Measurements from ENCODE around the gene RNF19B. TPM values are rescaled to one million over a fixed set of nuclear protein-coding genes. Genes with fewer than 3 reads are reported as not detected.
A peak's percentile ranks its signal among the peaks of the same experiment; 100 is the strongest.

RNF19B gene
- total RNA-seq, 1 donor from 2014 or later = 29.7 TPM

GRCh38 chr1:32939655-32940371 lies 24.8 kb downstream of the RNF19B start:
- Histone ChIP-seq H2AFZ (ENCODE audit: low read depth, low read length) (no peak overlapping the region), H3K9ac (ENCODE audit: low read length) (no peak overlapping the region), H3K36me3 (ENCODE audit: insufficient read depth, low read length) (peaks cover 19% of the 10 kb centered on the region), H3K4me2 (ENCODE audit: low read length) (peak overlapping the region; percentile 18), H3K4me3 (ENCODE audit: insufficient read depth, low read depth, low read length) (no peak overlapping the region), H3K79me2 (ENCODE audit: insufficient read depth, low read length) (no peaks in the 10 kb centered on the region), H4K20me1 (ENCODE audit: insufficient read depth, low read length) (peaks cover 8% of the 10 kb centered on the region), H3K27ac (ENCODE audit: low read depth, low read length) (no peak overlapping the region), H3K27me3 (ENCODE audit: insufficient read depth, low read length) (no peaks in the 10 kb centered on the region), H3K9me3 (ENCODE audit: insufficient read depth, low read depth, low read length) (no peaks in the 10 kb centered on the region), H3K4me1 (ENCODE audit: insufficient read depth, low read length) (peaks cover 8% of the 10 kb centered on the region)
- peaks cover 17% of the 10 kb centered on the region for H3K4me1 Mint-ChIP-seq (ENCODE audit: low read depth, unreplicated experiment)
- peaks cover 29% of the 10 kb centered on the region for H3K36me3 Mint-ChIP-seq (ENCODE audit: low read depth, unreplicated experiment)
- no peaks in the 10 kb centered on the region for H3K27me3 Mint-ChIP-seq (ENCODE audit: low read depth, unreplicated experiment)
- H3K4me3 Mint-ChIP-seq (ENCODE audit: unreplicated experiment) = no peak overlapping the region
- H3K27ac Mint-ChIP-seq (ENCODE audit: unreplicated experiment) = peak overlapping the region; percentile 83
- no peak for TF ChIP-seq CTCF (IDR thresholded peaks at IDR 0.05; ENCODE audit: insufficient read depth, low read depth, low read length)
- TF ChIP-seq EZH2 (IDR thresholded peaks at IDR 0.05; ENCODE audit: insufficient read depth, low read length) = no peak
- FAIRE-seq (no peak), DNase-seq (ENCODE audit: low read depth) (peak; percentile 93)
- no peaks in the 10 kb centered on the region for H3K9me3 Mint-ChIP-seq (ENCODE audit: unreplicated experiment)

DNA sequence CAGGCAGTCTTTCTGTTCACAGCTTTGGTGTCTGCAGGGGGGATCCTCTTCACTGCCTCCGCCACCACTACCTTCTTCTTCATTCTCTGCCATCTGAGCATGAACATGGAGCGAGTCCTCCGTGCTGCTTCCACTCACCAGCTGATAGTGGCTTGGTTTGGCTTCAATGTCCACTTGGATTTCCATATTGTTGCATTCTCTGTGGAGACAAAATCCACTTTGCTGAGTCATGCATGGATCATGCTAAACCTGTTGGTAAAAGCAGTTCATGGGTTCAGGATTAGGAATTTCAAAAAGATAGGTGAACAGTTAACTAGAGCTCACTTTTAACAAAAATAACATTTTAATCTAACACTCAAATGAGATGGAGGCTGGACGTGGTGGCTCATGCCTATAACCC lies 27.5 kb downstream of the RNF19B start:
- H3K9ac ChIP-seq (ENCODE audit: low read length) = no peak overlapping the region
- H3K4me1 ChIP-seq (ENCODE audit: insufficient read depth, low read length) = peaks cover 14% of the 10 kb centered on the region
- no peaks in the 10 kb centered on the region for H3K27me3 Mint-ChIP-seq (ENCODE audit: low read depth, unreplicated experiment)
- no peak overlapping the region for H3K4me3 Mint-ChIP-seq (ENCODE audit: unreplicated experiment)
- peaks cover 8% of the 10 kb centered on the region for H4K20me1 ChIP-seq (ENCODE audit: insufficient read depth, low read length)
- no peak overlapping the region for H3K27ac Mint-ChIP-seq (ENCODE audit: unreplicated experiment)
- H3K27me3 ChIP-seq (ENCODE audit: insufficient read depth, low read length) = no peaks in the 10 kb centered on the region
- FAIRE-seq (no peak), DNase-seq (ENCODE audit: low read depth) (no peak)
- no peak overlapping the region for H3K4me3 ChIP-seq (ENCODE audit: insufficient read depth, low read depth, low read length)
- H3K79me2 ChIP-seq (ENCODE audit: insufficient read depth, low read length) = no peaks in the 10 kb centered on the region
- no peaks in the 10 kb centered on the region for H3K9me3 Mint-ChIP-seq (ENCODE audit: unreplicated experiment)
- H3K27ac ChIP-seq (ENCODE audit: low read depth, low read length) = no peak overlapping the region
- H2AFZ ChIP-seq (ENCODE audit: low read depth, low read length) = no peak overlapping the region
- TF ChIP-seq EZH2 (IDR thresholded peaks at IDR 0.05; ENCODE audit: insufficient read depth, low read length) (no peak), CTCF (IDR thresholded peaks at IDR 0.05; ENCODE audit: insufficient read depth, low read depth, low read length) (no peak)
- H3K4me2 ChIP-seq (ENCODE audit: low read length) = no peak overlapping the region
- no peaks in the 10 kb centered on the region for H3K9me3 ChIP-seq (ENCODE audit: insufficient read depth, low read depth, low read length)
- H3K36me3 ChIP-seq (ENCODE audit: insufficient read depth, low read length) = peaks cover 10% of the 10 kb centered on the region
- H3K4me1 Mint-ChIP-seq (ENCODE audit: low read depth, unreplicated experiment) = peaks cover 26% of the 10 kb centered on the region
- peaks cover 15% of the 10 kb centered on the region for H3K36me3 Mint-ChIP-seq (ENCODE audit: low read depth, unreplicated experiment)

DNA sequence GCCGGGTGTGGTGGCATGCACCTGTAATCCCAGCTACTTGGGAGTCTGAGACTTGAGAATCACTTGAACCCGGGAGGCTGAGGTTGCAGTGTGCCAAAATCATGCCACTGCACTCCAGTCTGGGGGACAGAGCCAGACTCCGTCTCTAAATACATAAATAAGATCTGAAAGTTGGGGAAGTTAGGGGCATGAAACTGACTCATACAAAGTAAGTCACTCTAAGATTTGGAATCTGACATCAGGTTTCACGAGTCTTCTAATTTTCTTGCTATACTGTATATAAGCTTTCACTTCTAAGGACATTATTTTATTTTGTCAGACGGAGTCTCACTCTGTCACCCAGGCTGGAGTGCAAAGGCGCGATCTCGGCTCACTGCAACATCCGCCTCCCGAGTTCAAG lies 30.1 kb downstream of the RNF19B start:
- Histone ChIP-seq H3K4me3 (ENCODE audit: insufficient read depth, low read depth, low read length) (no peak overlapping the region), H3K27me3 (ENCODE audit: insufficient read depth, low read length) (no peaks in the 10 kb centered on the region), H3K4me1 (ENCODE audit: insufficient read depth, low read length) (peaks cover 9% of the 10 kb centered on the region), H3K4me2 (ENCODE audit: low read length) (no peak overlapping the region), H3K79me2 (ENCODE audit: insufficient read depth, low read length) (no peaks in the 10 kb centered on the region), H2AFZ (ENCODE audit: low read depth, low read length) (no peak overlapping the region), H3K36me3 (ENCODE audit: insufficient read depth, low read length) (peaks cover 10% of the 10 kb centered on the region), H3K9me3 (ENCODE audit: insufficient read depth, low read depth, low read length) (no peaks in the 10 kb centered on the region), H4K20me1 (ENCODE audit: insufficient read depth, low read length) (peaks cover under 1% of the 10 kb centered on the region), H3K9ac (ENCODE audit: low read length) (no peak overlapping the region), H3K27ac (ENCODE audit: low read depth, low read length) (no peak overlapping the region)
- no peak overlapping the region for H3K4me3 Mint-ChIP-seq (ENCODE audit: unreplicated experiment)
- peaks cover 15% of the 10 kb centered on the region for H3K36me3 Mint-ChIP-seq (ENCODE audit: low read depth, unreplicated experiment)
- DNase-seq (ENCODE audit: low read depth) (no peak), FAIRE-seq (no peak)
- no peaks in the 10 kb centered on the region for H3K9me3 Mint-ChIP-seq (ENCODE audit: unreplicated experiment)
- H3K4me1 Mint-ChIP-seq (ENCODE audit: low read depth, unreplicated experiment) = peaks cover 13% of the 10 kb centered on the region
- H3K27ac Mint-ChIP-seq (ENCODE audit: unreplicated experiment) = no peak overlapping the region
- TF ChIP-seq CTCF (IDR thresholded peaks at IDR 0.05; ENCODE audit: insufficient read depth, low read depth, low read length) (no peak), EZH2 (IDR thresholded peaks at IDR 0.05; ENCODE audit: insufficient read depth, low read length) (no peak)
- H3K27me3 Mint-ChIP-seq (ENCODE audit: low read depth, unreplicated experiment) = no peaks in the 10 kb centered on the region
